Fibroblast of skin of abdomen (primary cell): ENCODE measurements around the gene KCNH2.

Source experiments
- DNase-seq: peaks from one replicate; pipeline ENCODE4 v3.0.0-alpha.2; 2013

Gene KCNH2

DNA sequence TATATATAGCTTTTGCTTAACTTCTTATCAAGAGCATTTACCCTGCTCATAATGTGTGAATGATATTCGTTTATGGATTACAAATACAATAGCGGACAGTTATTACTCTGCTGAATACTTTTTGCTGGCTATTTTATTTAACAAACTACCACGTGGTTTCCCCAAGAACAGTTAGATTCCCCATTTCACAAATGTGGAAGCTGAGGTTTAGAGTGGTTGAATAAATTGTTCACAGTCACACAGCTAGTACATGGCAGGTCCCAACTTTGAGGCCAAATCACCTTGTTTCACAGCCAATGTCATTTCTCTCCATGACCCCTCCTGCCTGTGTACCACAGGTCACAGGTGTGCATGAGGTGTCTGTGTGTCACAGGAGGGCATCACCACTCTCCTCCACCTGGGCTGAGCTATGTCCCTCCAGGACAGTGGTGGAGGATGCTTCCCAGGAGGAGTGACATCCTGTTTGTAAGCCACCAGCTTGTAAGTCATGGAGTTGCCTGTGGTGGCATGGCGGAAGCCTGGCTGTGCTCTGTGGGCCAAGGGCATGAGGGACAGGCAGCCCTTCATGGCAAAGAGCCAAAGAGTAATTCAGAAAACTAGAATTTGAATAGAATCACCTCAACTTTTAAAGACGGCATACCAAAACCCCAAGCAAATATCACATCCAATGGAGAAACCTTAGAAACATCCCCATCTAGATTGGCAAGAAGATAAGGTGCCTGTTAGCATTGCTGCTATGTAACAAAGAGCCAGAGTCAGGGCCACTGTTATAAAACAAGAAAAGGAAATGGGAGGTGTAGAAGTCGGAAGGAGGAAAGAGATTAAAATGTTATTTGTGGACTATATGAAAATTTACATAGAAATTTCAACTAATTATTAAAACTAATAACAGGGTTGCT is 73.9 kb downstream of the KCNH2 start:
- DNase-seq, result no peak

- no peak for DNase-seq
These were observed 74.5 kb downstream of the KCNH2 start for GRCh38 chr7:150903606-150904005.

DNA sequence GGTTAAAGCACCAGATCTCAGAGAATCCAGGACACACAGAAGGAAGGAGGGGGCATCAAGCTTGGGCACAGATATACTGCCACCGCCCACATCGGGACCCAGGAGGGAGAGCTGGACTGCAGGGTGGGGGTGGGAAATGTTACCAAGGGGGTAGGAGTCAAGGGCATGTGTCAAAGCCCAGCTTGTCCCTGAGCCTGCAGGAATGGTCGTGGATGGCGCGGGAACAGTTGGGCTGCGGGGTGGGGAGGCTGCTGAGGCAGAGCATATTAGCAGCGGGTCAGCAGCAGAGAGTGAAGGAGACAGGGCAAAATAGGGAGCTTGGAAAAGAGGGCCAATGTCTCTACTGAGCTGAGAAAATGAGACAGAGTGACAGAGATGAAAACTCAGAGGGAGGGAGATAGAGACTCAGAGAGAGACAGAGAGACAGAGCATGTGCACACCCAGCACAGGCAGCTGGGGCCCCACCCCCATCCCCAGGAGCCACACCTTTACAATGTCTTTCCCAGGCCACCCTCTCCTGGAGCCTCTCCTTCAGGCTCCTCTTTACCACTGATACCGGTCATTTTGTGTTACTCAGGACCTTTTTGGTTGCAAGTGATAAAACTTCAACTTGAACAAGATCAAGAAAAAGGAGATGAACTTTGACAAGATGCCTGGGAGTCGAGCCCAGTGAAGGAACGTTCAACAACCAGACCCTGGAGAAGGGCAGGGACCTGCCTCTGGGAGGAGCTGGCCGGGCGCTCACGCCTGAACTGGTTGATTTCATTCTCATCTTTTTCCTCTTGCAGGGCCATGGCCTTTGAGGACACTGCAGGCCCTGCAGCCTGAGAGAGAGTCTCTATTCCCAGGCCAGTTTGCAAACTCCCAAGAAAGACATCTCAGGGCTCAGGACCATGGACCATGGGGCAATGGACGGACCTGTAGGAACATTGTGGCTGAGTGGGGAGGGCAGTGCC is 75.8 kb downstream of the KCNH2 start:
- no peak for DNase-seq

DNA sequence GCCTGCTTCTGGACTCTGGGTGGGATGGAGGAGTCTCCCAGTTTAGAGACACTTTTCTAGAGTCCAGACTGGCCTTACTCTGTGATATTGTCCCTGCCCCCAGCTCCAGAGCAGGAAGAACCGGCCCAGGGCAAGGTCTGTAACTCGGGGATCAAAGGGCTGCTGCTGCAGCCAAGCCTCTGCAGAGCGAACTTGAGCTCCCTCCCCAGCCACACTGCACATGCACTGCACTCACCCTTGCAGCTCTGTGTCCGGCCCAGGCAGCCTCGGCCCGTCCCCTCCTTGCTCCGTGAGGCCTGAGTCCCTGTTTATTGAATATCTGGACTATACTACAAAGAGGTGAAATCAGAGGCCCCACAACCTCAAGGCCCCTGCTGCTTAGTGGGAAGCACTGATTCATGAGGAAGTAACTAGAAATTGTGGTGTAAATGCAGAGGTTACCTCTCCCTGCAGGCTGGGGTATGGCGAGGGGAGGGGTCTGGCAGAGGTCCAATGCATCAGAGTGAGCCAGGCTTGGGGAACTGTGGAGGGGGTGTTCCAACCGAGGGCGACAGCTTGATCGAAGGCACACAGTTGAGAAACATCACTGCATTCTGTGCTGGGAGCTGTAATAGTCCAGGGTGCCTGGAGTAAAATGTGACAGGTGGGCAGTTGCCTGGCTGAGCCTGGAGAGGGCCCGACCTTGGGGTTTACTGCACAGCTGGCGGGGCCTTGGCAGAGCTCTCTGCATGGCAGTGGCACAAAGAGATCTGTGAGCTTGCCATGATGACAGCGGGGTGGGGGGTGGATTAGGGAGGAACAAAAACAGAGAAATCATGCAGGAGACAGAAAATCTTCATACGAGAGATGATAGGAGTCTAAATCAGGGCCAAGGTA is 76.7 kb downstream of the KCNH2 start:
- no peak for DNase-seq

- no peak for DNase-seq
These were observed 77.4 kb downstream of the KCNH2 start for GRCh38 chr7:150900675-150901074.

GRCh38 chr7:150898475-150899011 is 79.6 kb downstream of the KCNH2 start:
- peak; percentile 46 for DNase-seq

DNA sequence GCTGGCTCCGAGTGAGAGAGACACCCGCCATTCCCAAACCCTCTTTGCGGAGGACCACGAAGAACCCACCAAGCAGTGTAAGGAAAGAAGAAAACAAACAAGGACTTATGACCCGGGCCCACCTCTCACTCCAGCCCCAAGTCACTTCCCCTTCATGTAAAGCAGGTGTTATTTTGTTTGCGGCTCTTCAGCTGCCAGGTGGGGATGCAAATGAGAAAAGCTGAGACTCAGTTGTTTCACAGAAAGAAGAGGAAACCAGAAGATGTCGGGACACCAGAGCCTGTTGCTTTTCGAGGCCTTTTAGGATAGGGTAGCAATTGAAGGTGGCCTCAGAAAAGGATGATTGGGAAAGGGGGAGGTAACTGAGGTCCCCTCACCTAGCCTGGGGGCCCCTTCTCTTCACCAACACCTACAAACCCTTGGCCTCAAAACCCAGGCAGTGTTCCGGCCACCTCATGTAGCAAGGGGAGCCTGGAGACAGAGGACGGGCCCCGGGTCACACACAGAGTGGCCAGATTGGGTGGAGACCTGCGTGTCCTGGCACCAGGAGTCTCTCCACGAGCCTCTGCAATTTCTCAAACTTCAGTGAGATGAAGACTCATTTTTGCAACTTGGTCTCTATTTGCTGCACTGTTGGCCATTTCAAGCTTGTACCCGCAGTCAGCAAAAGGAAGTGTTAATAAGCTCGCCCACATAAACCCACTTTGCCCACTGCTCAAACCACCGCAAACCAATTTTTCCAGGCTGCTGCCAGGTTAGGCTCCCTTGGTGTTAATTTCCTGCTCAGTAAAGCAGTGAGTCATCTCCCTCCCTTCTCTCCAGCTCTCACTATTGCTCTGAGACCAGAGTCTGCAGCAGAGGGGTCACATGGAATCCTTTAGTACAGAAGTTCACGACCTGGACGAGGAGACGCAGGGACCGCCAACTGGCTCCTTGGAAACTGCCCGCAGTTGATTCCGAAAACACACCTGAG is 80.3 kb downstream of the KCNH2 start:
- DNase-seq, result no peak

DNA sequence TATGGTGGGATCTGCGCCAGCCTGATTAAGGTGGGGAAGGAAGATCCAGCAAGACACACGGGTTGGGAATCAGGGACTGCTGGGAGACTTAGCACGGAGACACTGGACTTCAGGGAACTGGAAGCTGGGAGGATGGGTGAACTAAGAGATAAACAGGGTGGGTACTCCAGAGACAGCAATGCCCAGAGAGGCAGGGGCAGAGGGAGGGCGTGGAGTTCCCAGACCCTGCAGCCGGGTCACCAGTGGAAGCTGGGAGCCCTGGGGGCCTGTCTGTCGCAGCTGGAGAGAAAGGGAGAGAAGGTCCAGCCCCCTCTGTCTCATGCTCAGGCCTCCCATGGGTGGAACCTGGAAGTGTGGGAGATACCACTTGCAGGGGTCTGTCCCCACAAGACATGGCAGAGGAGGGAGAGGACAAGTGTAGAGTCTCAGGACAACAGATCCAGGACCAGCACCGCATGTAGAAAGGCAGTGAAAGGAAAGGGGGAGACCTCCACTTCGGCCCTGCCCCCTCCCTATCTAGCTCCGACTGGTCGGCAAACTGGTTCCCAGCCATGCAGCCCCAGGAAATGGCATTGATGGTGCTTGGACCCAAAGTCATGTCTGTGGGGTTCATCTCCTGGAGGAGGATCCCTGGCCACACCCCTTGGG is 81.4 kb downstream of the KCNH2 start:
- DNase-seq, result no peak

DNA sequence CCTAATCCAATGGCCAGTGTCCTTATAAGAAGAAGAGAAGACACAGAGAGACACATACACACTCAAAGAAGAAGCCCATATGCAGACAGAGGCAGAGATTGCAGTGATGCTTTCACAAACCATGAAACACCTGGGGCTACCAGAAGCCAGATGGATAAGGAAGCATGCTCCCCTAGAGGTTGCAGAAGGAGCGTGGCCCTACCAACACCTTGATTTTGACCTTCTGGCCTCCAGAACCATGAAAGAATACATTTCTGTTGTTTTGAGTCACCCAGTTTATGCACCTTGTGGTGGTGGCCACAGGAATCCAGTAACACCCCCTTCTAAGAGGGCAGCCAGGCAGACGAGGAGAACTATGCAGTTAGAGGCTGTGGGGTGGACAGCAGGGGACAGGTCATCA is 82.3 kb downstream of the KCNH2 start:
- no peak for DNase-seq
